GM23338 (cell line): ENCODE measurements around the gene OR52J3. TPM values are rescaled to one million over a fixed set of nuclear protein-coding genes. Genes with fewer than 3 reads are reported as not detected.

ENCODE experiments used
- ATAC-seq: fragments of 200-7000 bp; cut with Tn5 transposase; 3 replicates; pipeline ENCODE4 v1.9.1; 2020
- DNase-seq: peaks from one replicate; pipeline ENCODE4 v3.0.0-alpha.2; 2015; ENCODE audit warnings: low spot score
- H2AFZ ChIP-seq: fragments of 200-600 bp; sonication (generic); 2 replicates; pipeline ENCODE4 v1.8.0; 2016; ENCODE audit warnings: antibody characterized with exemption, mild to moderate bottlenecking, moderate library complexity
- H3F3A ChIP-seq: fragments of 200-600 bp; sonication (generic); replicated peaks from 2 replicates; pipeline ENCODE4 v1.8.0; 2017; ENCODE audit warnings: antibody characterized with exemption, mixed run types, low read depth
- H3K27ac ChIP-seq: fragments of 200-600 bp; sonication (generic); 2 replicates; pipeline ENCODE4 v1.6.1; 2016; ENCODE audit warnings: low read depth
- H3K27me3 ChIP-seq: fragments of 200-600 bp; sonication (generic); 2 replicates; pipeline ENCODE4 v1.8.0; 2016; ENCODE audit warnings: mild to moderate bottlenecking, mixed run types, moderate library complexity; ENCODE audit not compliant: insufficient read depth
- H3K36me3 ChIP-seq: fragments of 200-600 bp; sonication (generic); 2 replicates; pipeline ENCODE4 v1.8.0; 2016; ENCODE audit warnings: mild to moderate bottlenecking; ENCODE audit not compliant: insufficient read depth
- H3K4me1 ChIP-seq: fragments of 200-600 bp; sonication (generic); 2 replicates; pipeline ENCODE4 v1.8.0; 2016; ENCODE audit warnings: mild to moderate bottlenecking, moderate library complexity; ENCODE audit not compliant: insufficient read depth
- H3K4me2 ChIP-seq: fragments of 200-600 bp; sonication (generic); 2 replicates; pipeline ENCODE4 v1.7.1; 2017; ENCODE audit warnings: mixed run types
- H3K4me3 ChIP-seq: fragments of 200-600 bp; sonication (generic); 2 replicates; pipeline ENCODE4 v1.6.1; 2016; ENCODE audit warnings: mixed run types
- H3K79me2 ChIP-seq: fragments of 200-600 bp; sonication (generic); replicated peaks from 2 replicates; pipeline ENCODE4 v1.8.0; 2017; ENCODE audit warnings: mild to moderate bottlenecking; ENCODE audit not compliant: insufficient read depth
- H3K9me2 ChIP-seq: fragments of 200-600 bp; sonication (generic); 2 replicates; pipeline ENCODE4 v1.8.0; 2017; ENCODE audit not compliant: insufficient read depth
- H4K20me1 ChIP-seq: fragments of 200-600 bp; sonication (generic); replicated peaks from 2 replicates; pipeline ENCODE4 v1.8.0; 2017; ENCODE audit warnings: mild to moderate bottlenecking; ENCODE audit not compliant: insufficient read depth
- H3K27ac Mint-ChIP-seq: 2 replicates; pipeline ENCODE4 v1.8.0; 2020; ENCODE audit warnings: inconsistent platforms, mild to moderate bottlenecking, moderate library complexity, mixed read lengths
- H3K27me3 Mint-ChIP-seq: 3 replicates; pipeline ENCODE4 v1.8.0; 2022; ENCODE audit warnings: low read depth, mild to moderate bottlenecking, moderate library complexity, mixed read lengths, inconsistent platforms; ENCODE audit not compliant: insufficient read depth, poor library complexity
- H3K36me3 Mint-ChIP-seq: 3 replicates; pipeline ENCODE4 v1.8.0; 2021; ENCODE audit warnings: low read depth, mild to moderate bottlenecking, inconsistent platforms, moderate library complexity, mixed read lengths
- H3K4me1 Mint-ChIP-seq: 3 replicates; pipeline ENCODE4 v1.8.0; 2020; ENCODE audit warnings: mild to moderate bottlenecking, inconsistent platforms, mixed read lengths
- H3K4me3 Mint-ChIP-seq: 3 replicates; pipeline ENCODE4 v1.8.0; 2021; ENCODE audit warnings: moderate library complexity, mild to moderate bottlenecking, inconsistent platforms, mixed read lengths
- H3K9me3 Mint-ChIP-seq: 3 replicates; pipeline ENCODE4 v1.8.0; 2020; ENCODE audit warnings: moderate library complexity, mild to moderate bottlenecking, inconsistent platforms, mixed read lengths
- CREB1 ChIP-seq: fragments of 250-450 bp; sonication (Bioruptor Pico); IDR thresholded peaks from 2 replicates; pipeline ENCODE4 v1.5.0; 2020; ENCODE audit warnings: low read depth, mild to moderate bottlenecking, moderate library complexity
- EZH2 ChIP-seq: fragments of 200-600 bp; sonication (generic); IDR thresholded peaks from one replicate; pipeline ENCODE4 v1.8.0; 2017; ENCODE audit warnings: antibody characterized with exemption, mild to moderate bottlenecking, low read depth; ENCODE audit not compliant: unreplicated experiment
- EZH2phosphoT487 ChIP-seq: fragments of 200-600 bp; sonication (generic); IDR thresholded peaks from one replicate; pipeline ENCODE4 v1.8.1; 2018; ENCODE audit warnings: antibody characterized with exemption; ENCODE audit not compliant: unreplicated experiment
- JUNB ChIP-seq: IDR thresholded peaks from one replicate; pipeline ENCODE4 v1.6.1; 2016; ENCODE audit warnings: antibody characterized with exemption; ENCODE audit not compliant: unreplicated experiment
- NANOG ChIP-seq: IDR thresholded peaks from 2 replicates; pipeline ENCODE4 v1.6.1; 2016; ENCODE audit warnings: antibody characterized with exemption, borderline replicate concordance
- POLR2AphosphoS5 ChIP-seq: IDR thresholded peaks from 2 replicates; pipeline ENCODE4 v1.6.1; 2016; ENCODE audit warnings: antibody characterized with exemption, low read depth
- ZNF114 ChIP-seq: fragments of 250-450 bp; sonication (Bioruptor Pico); IDR thresholded peaks from 2 replicates; pipeline ENCODE4 v1.5.0; 2020; ENCODE audit warnings: mild to moderate bottlenecking, moderate library complexity
- ZNF331 ChIP-seq: fragments of 250-450 bp; sonication (Bioruptor Pico); IDR thresholded peaks from 2 replicates; pipeline ENCODE4 v1.5.0; 2020; ENCODE audit warnings: low read depth, mild to moderate bottlenecking, moderate library complexity
- polyA plus RNA-seq: library from polyadenylated mRNA; unstranded; fragments of >200 nt; fragmentation: Nextera tagmentation; extraction: Ambion mirVana; gene quantifications from 2 replicates; pipeline ENCODE4 v1.2.1, GENCODE V29; 2016
- total RNA-seq: library from RNA; depleted of rRNA; stranded (reverse); fragments of >200 nt; shearing (Covaris generic); gene quantifications from 2 replicates; pipeline ENCODE4 v1.2.3, GENCODE V29; 2014
- TF ChIP-seq, protein P1 (sequence below): IDR thresholded peaks from one replicate; pipeline ENCODE4 v1.6.1; 2018; ENCODE audit warnings: antibody characterized with exemption; ENCODE audit not compliant: unreplicated experiment
- TF ChIP-seq, protein P2 (sequence below): fragments of 250-450 bp; sonication (Bioruptor Pico); IDR thresholded peaks from 2 replicates; pipeline ENCODE4 v1.5.0; 2020; ENCODE audit warnings: mild to moderate bottlenecking, moderate library complexity

OR52J3 gene
- total and polyA plus RNA-seq, 2 experiments from 2014 or later = not detected

DNA sequence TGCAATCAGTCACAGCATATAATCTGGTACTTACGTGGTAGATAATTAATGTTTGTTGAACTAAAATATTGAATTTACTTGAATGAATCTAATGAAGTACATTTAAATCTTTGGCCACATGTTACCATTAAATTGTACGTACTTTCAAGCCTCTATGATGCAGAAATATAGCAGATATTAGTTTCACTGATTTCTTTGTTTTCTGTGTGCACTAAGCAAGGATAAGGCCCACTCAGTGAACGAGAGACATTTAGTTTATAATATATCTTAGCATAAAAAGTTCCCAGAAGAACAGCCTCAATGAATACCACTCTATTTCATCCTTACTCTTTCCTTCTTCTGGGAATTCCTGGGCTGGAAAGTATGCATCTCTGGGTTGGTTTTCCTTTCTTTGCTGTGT, 22.9 kb downstream of the OR52J3 start, which contains the start of gene OR52E1 (continued):
- no peak for TF ChIP-seq POLR2AphosphoS5
- no peak for TF ChIP-seq JUNB
- no peak for TF ChIP-seq EZH2
- TF ChIP-seq EZH2phosphoT487 = no peak
- TF ChIP-seq, protein P1, sequence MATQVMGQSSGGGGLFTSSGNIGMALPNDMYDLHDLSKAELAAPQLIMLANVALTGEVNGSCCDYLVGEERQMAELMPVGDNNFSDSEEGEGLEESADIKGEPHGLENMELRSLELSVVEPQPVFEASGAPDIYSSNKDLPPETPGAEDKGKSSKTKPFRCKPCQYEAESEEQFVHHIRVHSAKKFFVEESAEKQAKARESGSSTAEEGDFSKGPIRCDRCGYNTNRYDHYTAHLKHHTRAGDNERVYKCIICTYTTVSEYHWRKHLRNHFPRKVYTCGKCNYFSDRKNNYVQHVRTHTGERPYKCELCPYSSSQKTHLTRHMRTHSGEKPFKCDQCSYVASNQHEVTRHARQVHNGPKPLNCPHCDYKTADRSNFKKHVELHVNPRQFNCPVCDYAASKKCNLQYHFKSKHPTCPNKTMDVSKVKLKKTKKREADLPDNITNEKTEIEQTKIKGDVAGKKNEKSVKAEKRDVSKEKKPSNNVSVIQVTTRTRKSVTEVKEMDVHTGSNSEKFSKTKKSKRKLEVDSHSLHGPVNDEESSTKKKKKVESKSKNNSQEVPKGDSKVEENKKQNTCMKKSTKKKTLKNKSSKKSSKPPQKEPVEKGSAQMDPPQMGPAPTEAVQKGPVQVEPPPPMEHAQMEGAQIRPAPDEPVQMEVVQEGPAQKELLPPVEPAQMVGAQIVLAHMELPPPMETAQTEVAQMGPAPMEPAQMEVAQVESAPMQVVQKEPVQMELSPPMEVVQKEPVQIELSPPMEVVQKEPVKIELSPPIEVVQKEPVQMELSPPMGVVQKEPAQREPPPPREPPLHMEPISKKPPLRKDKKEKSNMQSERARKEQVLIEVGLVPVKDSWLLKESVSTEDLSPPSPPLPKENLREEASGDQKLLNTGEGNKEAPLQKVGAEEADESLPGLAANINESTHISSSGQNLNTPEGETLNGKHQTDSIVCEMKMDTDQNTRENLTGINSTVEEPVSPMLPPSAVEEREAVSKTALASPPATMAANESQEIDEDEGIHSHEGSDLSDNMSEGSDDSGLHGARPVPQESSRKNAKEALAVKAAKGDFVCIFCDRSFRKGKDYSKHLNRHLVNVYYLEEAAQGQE = no peak
- no peak for TF ChIP-seq ZNF331
- TF ChIP-seq NANOG = no peak
- no peak for TF ChIP-seq ZNF114 (CRISPR knock-in tag)
- TF ChIP-seq CREB1 (CRISPR knock-in tag) = no peak

DNA sequence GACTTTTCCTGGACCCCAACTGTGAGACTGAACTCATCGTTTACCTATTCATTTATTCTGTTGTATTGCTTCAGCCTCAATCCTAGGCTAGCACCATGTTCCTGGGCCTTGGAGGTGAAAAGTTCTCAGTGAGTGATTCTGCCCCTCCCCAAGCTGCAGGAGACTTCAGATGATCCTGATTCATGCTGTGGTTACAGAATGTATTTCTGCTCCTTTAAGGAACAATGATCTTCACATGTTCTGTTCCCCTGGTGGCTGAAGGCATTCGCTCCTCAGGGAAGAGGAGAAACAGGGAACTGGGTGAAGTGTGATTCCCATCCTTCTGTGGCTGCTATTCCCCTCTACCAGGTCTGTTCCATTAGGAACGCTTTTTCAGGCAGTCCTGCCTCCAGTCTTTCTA, 25.5 kb downstream of the OR52J3 start:
- Mint-ChIP-seq H3K27ac (no peak overlapping the region), H3K27me3 (no peaks in the 10 kb centered on the region), H3K9me3 (no peaks in the 10 kb centered on the region), H3K36me3 (no peaks in the 10 kb centered on the region), H3K4me1 (peaks cover 5% of the 10 kb centered on the region; the same call in 2 of the 3 replicates), H3K4me3 (no peak overlapping the region)
- H3K4me1 ChIP-seq = no peaks in the 10 kb centered on the region
- TF ChIP-seq POLR2AphosphoS5 (no peak), ZNF331 (no peak)
- TF ChIP-seq, protein P2, sequence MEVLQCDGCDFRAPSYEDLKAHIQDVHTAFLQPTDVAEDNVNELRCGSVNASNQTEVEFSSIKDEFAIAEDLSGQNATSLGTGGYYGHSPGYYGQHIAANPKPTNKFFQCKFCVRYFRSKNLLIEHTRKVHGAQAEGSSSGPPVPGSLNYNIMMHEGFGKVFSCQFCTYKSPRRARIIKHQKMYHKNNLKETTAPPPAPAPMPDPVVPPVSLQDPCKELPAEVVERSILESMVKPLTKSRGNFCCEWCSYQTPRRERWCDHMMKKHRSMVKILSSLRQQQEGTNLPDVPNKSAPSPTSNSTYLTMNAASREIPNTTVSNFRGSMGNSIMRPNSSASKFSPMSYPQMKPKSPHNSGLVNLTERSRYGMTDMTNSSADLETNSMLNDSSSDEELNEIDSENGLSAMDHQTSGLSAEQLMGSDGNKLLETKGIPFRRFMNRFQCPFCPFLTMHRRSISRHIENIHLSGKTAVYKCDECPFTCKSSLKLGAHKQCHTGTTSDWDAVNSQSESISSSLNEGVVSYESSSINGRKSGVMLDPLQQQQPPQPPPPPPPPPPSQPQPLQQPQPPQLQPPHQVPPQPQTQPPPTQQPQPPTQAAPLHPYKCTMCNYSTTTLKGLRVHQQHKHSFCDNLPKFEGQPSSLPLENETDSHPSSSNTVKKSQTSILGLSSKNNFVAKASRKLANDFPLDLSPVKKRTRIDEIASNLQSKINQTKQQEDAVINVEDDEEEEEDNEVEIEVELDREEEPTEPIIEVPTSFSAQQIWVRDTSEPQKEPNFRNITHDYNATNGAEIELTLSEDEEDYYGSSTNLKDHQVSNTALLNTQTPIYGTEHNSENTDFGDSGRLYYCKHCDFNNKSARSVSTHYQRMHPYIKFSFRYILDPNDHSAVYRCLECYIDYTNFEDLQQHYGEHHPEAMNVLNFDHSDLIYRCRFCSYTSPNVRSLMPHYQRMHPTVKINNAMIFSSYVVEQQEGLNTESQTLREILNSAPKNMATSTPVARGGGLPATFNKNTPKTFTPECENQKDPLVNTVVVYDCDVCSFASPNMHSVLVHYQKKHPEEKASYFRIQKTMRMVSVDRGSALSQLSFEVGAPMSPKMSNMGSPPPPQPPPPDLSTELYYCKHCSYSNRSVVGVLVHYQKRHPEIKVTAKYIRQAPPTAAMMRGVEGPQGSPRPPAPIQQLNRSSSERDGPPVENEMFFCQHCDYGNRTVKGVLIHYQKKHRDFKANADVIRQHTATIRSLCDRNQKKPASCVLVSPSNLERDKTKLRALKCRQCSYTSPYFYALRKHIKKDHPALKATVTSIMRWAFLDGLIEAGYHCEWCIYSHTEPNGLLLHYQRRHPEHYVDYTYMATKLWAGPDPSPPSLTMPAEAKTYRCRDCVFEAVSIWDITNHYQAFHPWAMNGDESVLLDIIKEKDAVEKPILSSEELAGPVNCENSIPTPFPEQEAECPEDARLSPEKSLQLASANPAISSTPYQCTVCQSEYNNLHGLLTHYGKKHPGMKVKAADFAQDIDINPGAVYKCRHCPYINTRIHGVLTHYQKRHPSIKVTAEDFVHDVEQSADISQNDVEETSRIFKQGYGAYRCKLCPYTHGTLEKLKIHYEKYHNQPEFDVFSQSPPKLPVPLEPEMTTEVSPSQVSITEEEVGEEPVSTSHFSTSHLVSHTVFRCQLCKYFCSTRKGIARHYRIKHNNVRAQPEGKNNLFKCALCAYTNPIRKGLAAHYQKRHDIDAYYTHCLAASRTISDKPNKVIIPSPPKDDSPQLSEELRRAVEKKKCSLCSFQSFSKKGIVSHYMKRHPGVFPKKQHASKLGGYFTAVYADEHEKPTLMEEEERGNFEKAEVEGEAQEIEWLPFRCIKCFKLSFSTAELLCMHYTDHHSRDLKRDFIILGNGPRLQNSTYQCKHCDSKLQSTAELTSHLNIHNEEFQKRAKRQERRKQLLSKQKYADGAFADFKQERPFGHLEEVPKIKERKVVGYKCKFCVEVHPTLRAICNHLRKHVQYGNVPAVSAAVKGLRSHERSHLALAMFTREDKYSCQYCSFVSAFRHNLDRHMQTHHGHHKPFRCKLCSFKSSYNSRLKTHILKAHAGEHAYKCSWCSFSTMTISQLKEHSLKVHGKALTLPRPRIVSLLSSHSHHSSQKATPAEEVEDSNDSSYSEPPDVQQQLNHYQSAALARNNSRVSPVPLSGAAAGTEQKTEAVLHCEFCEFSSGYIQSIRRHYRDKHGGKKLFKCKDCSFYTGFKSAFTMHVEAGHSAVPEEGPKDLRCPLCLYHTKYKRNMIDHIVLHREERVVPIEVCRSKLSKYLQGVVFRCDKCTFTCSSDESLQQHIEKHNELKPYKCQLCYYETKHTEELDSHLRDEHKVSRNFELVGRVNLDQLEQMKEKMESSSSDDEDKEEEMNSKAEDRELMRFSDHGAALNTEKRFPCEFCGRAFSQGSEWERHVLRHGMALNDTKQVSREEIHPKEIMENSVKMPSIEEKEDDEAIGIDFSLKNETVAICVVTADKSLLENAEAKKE (CRISPR knock-in tag) = no peak
- no peaks in the 10 kb centered on the region for H3K79me2 ChIP-seq
- no peaks in the 10 kb centered on the region for H3F3A ChIP-seq
- no peaks in the 10 kb centered on the region for H4K20me1 ChIP-seq
- DNase-seq (no peak), ATAC-seq (no peak; the same call in 2 of the 3 replicates)
- H3K9me2 ChIP-seq = 0 out of 2 replicates have a peak, but pooled peaks cover 3% of the 10 kb centered on the region
- no peaks in the 10 kb centered on the region for H3K27me3 ChIP-seq
- no peak overlapping the region for H3K4me3 ChIP-seq
- no peak overlapping the region for H3K27ac ChIP-seq
- H3K4me2 ChIP-seq = no peak overlapping the region
- H2AFZ ChIP-seq = no peak overlapping the region
- no peaks in the 10 kb centered on the region for H3K36me3 ChIP-seq
